ENCODE measurements around the gene PLD5.

DNA sequence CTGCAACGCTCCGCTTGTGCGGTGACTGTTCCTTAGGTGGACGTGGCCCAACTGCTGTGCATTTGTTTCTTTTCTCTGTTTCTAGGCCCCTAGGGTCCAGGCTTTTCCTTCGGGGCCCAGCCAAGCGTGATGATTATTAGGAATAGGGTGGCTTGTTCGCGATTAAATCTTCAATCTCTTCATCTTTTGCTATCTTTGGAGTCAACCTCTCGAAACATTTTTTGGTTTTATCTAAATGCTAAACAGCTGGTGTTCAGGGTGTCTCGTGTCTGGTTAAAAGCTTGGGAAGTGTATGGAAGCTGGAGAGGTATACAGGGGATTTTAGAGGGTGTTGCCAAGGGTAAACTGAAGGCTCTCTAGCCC, 844 bp upstream of the PLD5 start:
- TF ChIP-seq TAF1 (IDR thresholded peaks at IDR 0.05; ENCODE audit: borderline replicate concordance, low read depth, low read length) (no peak), POLR2A (IDR thresholded peaks at IDR 0.05; ENCODE audit: low read depth, low read length) (no peak)
